Tongue (tissue), 2 donors: ENCODE data around the gene MMP2. TPM values are rescaled to one million over a fixed set of nuclear protein-coding genes. Genes with fewer than 3 reads are reported as not detected.
A peak's percentile ranks its signal among the peaks of the same experiment; 100 is the strongest.

Source experiments
- DNase-seq: peaks from one replicate; pipeline ENCODE4 v3.0.0-alpha.2; 2015
- total RNA-seq: library from RNA; depleted of rRNA; stranded (reverse); fragments of >200 nt; gene quantifications from one replicate; pipeline ENCODE4 v1.2.3, GENCODE V29; 2014

Gene MMP2
- total RNA-seq, 1 donor from 2014 or later: 363 TPM

GRCh38 chr16:55469821-55470532 lies 9.0 kb upstream of the MMP2 start:
- DNase-seq: no peak

- DNase-seq: peak; percentile 35
Measured at GRCh38 chr16:55470533-55471371, 8.2 kb upstream of the MMP2 start.

- no peak for DNase-seq
Measured at GRCh38 chr16:55471448-55472097, 7.4 kb upstream of the MMP2 start.

GRCh38 chr16:55473587-55473986 lies 5.4 kb upstream of the MMP2 start:
- no peak for DNase-seq

DNA sequence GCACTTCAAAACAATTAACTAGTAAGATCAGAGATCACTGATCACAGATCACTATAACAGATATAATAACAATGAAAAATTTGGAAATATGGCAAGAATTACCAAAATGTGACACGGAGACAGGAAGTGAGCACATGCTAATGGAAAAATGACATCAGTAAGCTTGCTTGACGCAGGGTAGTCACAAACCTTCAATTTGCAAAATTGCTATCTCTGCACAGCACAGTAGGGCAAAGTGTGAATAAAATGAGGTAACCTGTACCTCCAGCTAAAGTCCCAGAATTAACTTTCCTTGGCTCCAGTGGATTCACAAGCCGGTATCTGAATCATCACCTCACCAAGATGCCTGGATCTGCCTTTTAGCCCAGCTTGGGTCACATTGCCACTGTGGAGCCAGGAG lies 4.2 kb upstream of the MMP2 start:
- no peak for DNase-seq

- peak; percentile 28 for DNase-seq
Measured at GRCh38 chr16:55475919-55476318, 3.1 kb upstream of the MMP2 start.

GRCh38 chr16:55476625-55477533 lies 2.1 kb upstream of the MMP2 start:
- DNase-seq: peak; percentile 37

DNA sequence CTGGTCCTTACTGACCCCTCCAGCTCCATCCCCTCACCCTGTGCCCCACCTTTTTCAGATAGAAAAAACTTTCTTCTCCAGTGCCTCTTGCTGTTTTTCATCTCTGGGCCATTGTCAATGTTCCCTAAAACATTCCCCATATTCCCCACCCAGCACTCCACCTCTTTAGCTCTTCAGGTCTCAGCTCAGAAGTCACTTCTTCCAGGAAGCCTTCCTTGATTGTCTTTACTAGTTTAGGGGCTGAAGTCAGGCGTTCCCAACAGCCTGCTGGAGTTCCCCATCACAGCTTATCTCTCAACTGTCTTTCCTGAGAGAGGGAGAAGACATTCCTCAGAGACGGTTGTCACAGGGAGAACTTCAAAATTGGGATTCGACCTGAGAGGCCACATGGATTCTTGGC lies 1.3 kb upstream of the MMP2 start:
- no peak for DNase-seq

GRCh38 chr16:55479430-55480140 lies 587 bp downstream of the MMP2 start:
- DNase-seq: peak; percentile 51

- peak; percentile 93 for DNase-seq
Measured at GRCh38 chr16:55480228-55480655, 1.2 kb downstream of the MMP2 start.

DNA sequence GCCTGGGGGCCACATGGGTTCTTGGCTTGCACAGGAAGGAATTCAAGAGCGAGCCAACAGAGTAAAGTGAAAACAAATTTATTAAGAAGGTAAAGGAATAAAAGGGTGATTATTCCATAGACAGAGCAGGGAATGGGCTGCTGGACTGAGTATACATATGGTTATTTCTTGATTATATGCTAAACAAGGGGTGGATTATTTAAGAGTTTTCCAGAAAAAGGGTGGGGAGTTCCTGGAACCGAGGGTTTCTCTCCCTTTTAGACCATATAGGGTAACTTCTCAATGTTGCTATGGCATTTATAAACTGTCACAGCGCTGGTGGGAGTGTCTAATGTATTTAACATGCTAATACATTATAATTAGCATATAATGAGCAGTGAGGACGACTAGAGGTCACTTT lies 2.0 kb downstream of the MMP2 start:
- DNase-seq: no peak

DNA sequence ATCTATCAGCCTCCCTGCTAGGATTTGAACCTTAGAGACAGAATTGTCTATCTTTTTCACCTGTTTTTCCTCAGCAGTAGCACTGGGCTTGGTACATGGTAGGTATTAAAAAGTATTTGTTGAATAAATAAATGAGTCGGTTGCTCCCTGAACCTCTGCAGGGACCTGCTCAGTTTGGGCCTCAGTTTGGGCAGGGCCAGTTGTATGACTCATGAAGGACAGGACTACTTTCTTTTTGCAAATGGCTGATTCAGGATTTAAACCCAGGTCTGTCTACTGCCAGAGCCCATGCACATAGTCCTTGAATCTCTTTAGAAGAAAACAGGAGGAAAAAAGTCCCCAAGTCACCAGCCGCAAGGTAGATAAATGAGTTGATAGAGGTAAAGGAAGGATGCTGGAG lies 3.1 kb downstream of the MMP2 start:
- DNase-seq: no peak

GRCh38 chr16:55487048-55487803 lies 8.2 kb downstream of the MMP2 start:
- no peak for DNase-seq

DNA sequence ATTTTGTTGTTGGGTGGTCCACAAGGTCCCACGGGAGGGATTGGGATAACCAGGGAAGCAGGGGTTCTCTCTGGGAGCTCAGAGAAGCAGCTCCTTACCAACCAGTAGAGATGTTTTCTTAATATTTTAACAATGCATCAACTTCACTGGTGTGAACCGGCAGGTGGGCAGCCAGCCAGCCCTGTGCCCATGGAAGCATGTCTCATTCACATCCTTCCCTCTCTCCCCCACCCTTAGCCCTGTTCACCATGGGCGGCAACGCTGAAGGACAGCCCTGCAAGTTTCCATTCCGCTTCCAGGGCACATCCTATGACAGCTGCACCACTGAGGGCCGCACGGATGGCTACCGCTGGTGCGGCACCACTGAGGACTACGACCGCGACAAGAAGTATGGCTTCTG lies 9.3 kb downstream of the MMP2 start:
- no peak for DNase-seq

GRCh38 chr16:55489119-55489955 lies 10.3 kb downstream of the MMP2 start:
- no peak for DNase-seq

DNA sequence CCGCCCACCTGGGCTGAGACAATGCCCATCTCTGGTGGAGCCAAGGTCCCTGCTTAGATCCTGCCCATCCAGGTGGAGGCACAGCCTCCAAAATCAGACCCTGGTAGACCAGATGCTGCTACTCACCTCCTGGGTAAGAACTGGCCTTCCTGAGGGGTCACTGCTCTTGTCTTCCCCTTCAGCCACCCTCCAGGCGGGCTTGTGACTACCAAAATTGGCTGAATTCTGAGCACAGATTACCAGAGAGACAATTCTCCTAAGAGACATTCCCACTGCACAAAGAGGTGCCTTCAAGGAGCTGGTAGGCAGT lies 10.9 kb downstream of the MMP2 start:
- no peak for DNase-seq

GRCh38 chr16:55490301-55490700 lies 11.3 kb downstream of the MMP2 start:
- DNase-seq: no peak

- no peak for DNase-seq
Measured at GRCh38 chr16:55491691-55492090, 12.7 kb downstream of the MMP2 start.

- DNase-seq: no peak
Measured at GRCh38 chr16:55492756-55493380, 13.9 kb downstream of the MMP2 start.
